HUES6 (cell line): ENCODE data around the gene ZHX3.
"Not testable (repeated sequence)": the region's sequence is repeated elsewhere in the genome, so short reads cannot be mapped to it uniquely, and the experiment has no call there.

Experiments
- H3K27ac ChIP-seq: 2 replicates; pipeline ENCODE4 v1.7.0; 2013; ENCODE audit warnings: low read depth, mild to moderate bottlenecking, low read length, inconsistent platforms
- H3K27me3 ChIP-seq: 2 replicates; pipeline ENCODE4 v1.6.1; 2013; ENCODE audit warnings: low read length; ENCODE audit not compliant: control insufficient read depth, insufficient read depth
- H3K36me3 ChIP-seq: 2 replicates; pipeline ENCODE4 v1.6.1; 2013; ENCODE audit warnings: low read length; ENCODE audit not compliant: control insufficient read depth, insufficient read depth
- H3K4me1 ChIP-seq: 2 replicates; pipeline ENCODE4 v1.6.1; 2013; ENCODE audit warnings: low read length; ENCODE audit not compliant: control insufficient read depth, insufficient read depth
- H3K4me3 ChIP-seq: 2 replicates; pipeline ENCODE4 v1.5.1; 2013; ENCODE audit warnings: low read depth, low read length
- H3K9ac ChIP-seq: one replicate; pipeline ENCODE4 v1.6.1; 2013; ENCODE audit warnings: mild to moderate bottlenecking, low read length
- H3K9me3 ChIP-seq: 2 replicates; pipeline ENCODE4 v1.6.1; 2013; ENCODE audit warnings: low read depth, low read length; ENCODE audit not compliant: control insufficient read depth, insufficient read depth

Gene ZHX3

DNA sequence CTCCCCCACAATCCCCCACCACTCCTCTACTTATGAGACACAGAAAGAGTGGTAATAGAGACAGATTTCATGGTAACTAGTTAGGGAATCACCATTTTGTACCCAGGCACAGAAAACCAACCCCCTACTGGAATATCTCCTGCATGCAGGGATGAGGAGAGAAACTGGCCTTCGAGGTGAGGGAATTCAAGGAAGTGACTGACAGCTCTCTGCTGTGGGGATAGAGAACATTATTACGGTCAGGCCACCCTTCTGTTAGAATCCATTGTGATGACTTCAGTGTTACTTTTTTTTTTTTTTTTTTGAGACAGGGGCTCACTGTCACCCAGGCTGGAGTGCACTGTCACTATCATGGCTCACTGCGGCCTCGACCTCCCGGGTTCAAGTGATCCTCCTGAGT, 9.6 kb upstream of the ZHX3 start:
- Histone ChIP-seq H3K4me1 (peaks cover 10% of the 10 kb centered on the region; the same call in 1 of the 2 replicates), H3K27me3 (peaks cover 16% of the 10 kb centered on the region), H3K36me3 (no peaks in the 10 kb centered on the region), H3K9ac (no peak overlapping the region), H3K9me3 (no peaks in the 10 kb centered on the region), H3K4me3 (no peak overlapping the region), H3K27ac (no peak overlapping the region)

GRCh38 chr20:41320976-41321375, 3.4 kb upstream of the ZHX3 start:
- Histone ChIP-seq H3K9me3 (no peaks in the 10 kb centered on the region), H3K27me3 (peaks cover 12% of the 10 kb centered on the region; the same call in 1 of the 2 replicates), H3K9ac (no peak overlapping the region), H3K36me3 (no peaks in the 10 kb centered on the region), H3K27ac (no peak overlapping the region), H3K4me1 (peaks cover 9% of the 10 kb centered on the region; the same call in 1 of the 2 replicates), H3K4me3 (no peak overlapping the region)

DNA sequence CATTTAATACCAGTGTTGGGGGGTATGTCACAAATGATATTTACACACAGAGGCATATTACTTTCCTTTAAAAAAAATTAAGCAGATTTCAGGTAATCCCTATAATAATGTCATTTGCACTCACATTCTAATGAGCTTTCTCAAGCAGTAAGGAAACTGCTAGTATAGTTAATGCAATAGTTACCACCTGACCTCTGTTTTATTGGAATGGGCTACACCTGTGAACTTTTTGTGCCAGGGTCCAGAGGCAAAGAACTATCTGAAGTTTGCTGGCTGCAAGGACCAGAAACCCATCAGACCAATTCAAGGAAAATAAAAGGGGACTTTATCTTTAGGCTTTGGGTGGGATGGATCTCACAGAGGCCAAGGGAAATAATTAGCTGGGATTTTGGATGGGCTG, 2.9 kb upstream of the ZHX3 start:
- peaks cover 12% of the 10 kb centered on the region; the same call in 1 of the 2 replicates for H3K27me3 ChIP-seq
- no peak overlapping the region for H3K9ac ChIP-seq
- no peak overlapping the region for H3K4me3 ChIP-seq
- no peaks in the 10 kb centered on the region for H3K9me3 ChIP-seq
- H3K4me1 ChIP-seq: peaks cover 10% of the 10 kb centered on the region; the same call in 1 of the 2 replicates
- no peak overlapping the region for H3K27ac ChIP-seq
- H3K36me3 ChIP-seq: no peaks in the 10 kb centered on the region

GRCh38 chr20:41318271-41318649, 729 bp upstream of the ZHX3 start:
- Histone ChIP-seq H3K36me3 (no peaks in the 10 kb centered on the region), H3K27ac (no peak overlapping the region), H3K4me3 (peak overlapping the region; percentile 83), H3K27me3 (peaks cover 12% of the 10 kb centered on the region; the same call in 1 of the 2 replicates), H3K4me1 (peaks cover 10% of the 10 kb centered on the region; the same call in 1 of the 2 replicates), H3K9ac (no peak overlapping the region), H3K9me3 (no peaks in the 10 kb centered on the region)

GRCh38 chr20:41316602-41317545, 657 bp downstream of the ZHX3 start:
- Histone ChIP-seq H3K4me3 (peak overlapping the region; percentile 83), H3K27ac (no peak overlapping the region), H3K9me3 (no peaks in the 10 kb centered on the region), H3K4me1 (peaks cover 10% of the 10 kb centered on the region; the same call in 1 of the 2 replicates), H3K36me3 (no peaks in the 10 kb centered on the region), H3K9ac (peak overlapping the region; percentile 70), H3K27me3 (peaks cover 12% of the 10 kb centered on the region; the same call in 1 of the 2 replicates)

DNA sequence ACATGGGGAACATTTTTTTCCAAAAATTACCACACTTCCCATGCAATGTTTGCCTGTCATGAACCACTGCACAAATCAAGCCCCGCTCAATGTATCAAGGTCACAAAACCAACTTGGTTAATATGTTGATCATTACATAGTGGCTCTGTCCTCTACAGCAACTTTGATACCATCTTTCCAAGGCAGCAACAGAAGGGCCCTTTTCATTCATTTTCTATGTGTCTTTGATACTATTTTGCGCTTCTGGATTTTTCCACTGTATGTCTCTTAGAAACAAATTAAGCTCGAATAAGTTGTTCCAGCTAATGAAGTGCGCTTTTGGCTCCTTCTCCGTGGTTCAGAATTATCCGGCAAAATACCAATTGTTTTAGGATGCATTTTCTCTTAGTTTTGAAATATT, 1.5 kb downstream of the ZHX3 start:
- H3K4me3 ChIP-seq: peak overlapping the region; percentile 83; the same call in 1 of the 2 replicates
- H3K36me3 ChIP-seq: no peaks in the 10 kb centered on the region
- no peaks in the 10 kb centered on the region for H3K9me3 ChIP-seq
- H3K9ac ChIP-seq: no peak overlapping the region
- peaks cover 12% of the 10 kb centered on the region; the same call in 1 of the 2 replicates for H3K27me3 ChIP-seq
- peaks cover 10% of the 10 kb centered on the region; the same call in 1 of the 2 replicates for H3K4me1 ChIP-seq
- H3K27ac ChIP-seq: no peak overlapping the region

- H3K9ac ChIP-seq: no peak overlapping the region
Observed at GRCh38 chr20:41314386-41314785, 3.1 kb downstream of the ZHX3 start.

DNA sequence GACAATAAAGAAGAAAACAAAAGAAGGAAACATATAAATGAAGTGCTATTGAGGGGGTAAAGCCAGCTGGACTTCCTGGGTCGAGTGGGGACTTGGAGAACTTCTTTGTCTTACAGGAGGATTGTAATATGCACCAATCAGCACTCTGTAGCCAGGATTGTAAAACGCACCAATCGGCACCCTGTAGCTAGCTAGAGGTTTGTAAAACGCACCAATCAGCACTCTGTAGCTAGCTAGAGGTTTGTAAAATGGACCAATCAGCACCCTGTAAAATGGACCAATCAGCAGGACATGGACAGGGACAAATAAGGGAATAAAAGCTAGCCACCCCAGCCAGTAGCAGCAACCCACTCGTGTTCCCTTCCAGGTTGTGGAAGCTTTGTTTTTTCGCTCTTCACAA, 5.5 kb downstream of the ZHX3 start:
- not testable (repeated sequence) for H3K9me3 ChIP-seq, H3K27ac ChIP-seq, H3K4me3 ChIP-seq, H3K36me3 ChIP-seq, H3K27me3 ChIP-seq, H3K9ac ChIP-seq
- H3K4me1 ChIP-seq: peaks cover 21% of the 10 kb centered on the region

More at GRCh38 chr20:41314386-41314785, 3.1 kb downstream of the ZHX3 start:
- peaks cover 10% of the 10 kb centered on the region for H3K27me3 ChIP-seq
- H3K27ac ChIP-seq: no peak overlapping the region
- H3K36me3 ChIP-seq: no peaks in the 10 kb centered on the region
- H3K4me3 ChIP-seq: no peak overlapping the region
- H3K9me3 ChIP-seq: no peaks in the 10 kb centered on the region
- peaks cover 10% of the 10 kb centered on the region; the same call in 1 of the 2 replicates for H3K4me1 ChIP-seq

DNA sequence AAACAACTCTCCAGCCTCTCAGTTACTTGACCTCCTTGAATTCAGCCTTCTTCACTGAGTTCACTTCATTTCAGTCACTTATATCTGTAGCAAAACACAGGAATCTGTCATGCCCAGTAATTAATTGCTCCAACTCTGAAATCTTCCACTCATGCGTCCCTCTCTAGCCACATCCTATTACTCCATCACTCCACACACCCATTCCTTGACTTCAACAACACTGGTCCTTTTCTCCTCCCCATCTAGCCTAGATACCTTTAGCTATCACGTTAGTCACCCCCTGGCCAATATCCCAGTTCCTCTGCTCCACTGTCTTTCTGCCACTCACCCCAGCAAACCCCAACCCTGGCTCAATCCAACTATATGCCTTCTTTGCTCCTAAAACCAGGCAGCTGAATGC, 7.7 kb downstream of the ZHX3 start:
- Histone ChIP-seq H3K9ac (no peak overlapping the region), H3K36me3 (no peaks in the 10 kb centered on the region), H3K4me3 (no peak overlapping the region), H3K9me3 (no peaks in the 10 kb centered on the region), H3K4me1 (peaks cover 10% of the 10 kb centered on the region), H3K27me3 (no peaks in the 10 kb centered on the region; the same call in 1 of the 2 replicates), H3K27ac (no peak overlapping the region)

DNA sequence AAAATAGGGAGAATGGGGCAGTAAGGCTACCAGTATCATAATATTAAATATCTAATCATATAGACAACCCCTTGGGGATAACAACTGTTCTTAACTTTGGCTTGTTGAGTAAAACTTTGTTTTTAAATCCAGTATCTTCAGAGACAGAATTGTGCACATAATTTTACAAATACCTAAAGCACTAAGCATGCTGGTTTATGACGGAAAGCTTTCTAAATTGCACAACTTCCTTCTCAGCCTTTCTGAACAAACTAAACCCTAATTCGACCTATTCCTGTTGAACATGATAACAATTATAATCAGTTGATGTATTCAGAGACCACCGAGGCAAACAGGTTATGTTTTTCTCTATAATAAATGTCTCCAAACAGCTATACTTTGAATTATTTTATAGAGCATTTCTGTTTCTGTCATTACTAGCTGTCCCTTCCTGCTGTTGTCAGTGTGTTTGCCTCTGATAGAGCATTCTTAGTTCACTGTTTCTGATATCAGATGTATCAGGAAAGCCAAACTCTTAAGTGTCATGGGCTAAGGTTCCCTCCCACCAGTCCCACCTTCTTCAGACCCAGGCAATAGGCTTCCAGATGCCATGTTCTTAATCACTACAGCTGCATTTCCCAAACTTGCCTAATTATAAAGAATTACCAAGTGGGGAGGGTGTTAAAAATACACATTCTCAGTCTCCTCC, 8.7 kb downstream of the ZHX3 start:
- Histone ChIP-seq H3K9ac (no peak overlapping the region), H3K27ac (no peak overlapping the region), H3K36me3 (no peaks in the 10 kb centered on the region), H3K27me3 (no peaks in the 10 kb centered on the region; the same call in 1 of the 2 replicates), H3K9me3 (no peaks in the 10 kb centered on the region), H3K4me3 (no peak overlapping the region), H3K4me1 (peaks cover 10% of the 10 kb centered on the region)

GRCh38 chr20:41308290-41308711, 9.2 kb downstream of the ZHX3 start:
- H3K4me3 ChIP-seq: no peak overlapping the region
- peaks cover 10% of the 10 kb centered on the region for H3K4me1 ChIP-seq
- no peaks in the 10 kb centered on the region for H3K36me3 ChIP-seq
- H3K9ac ChIP-seq: no peak overlapping the region
- no peaks in the 10 kb centered on the region; the same call in 1 of the 2 replicates for H3K27me3 ChIP-seq
- H3K9me3 ChIP-seq: no peaks in the 10 kb centered on the region
- no peak overlapping the region for H3K27ac ChIP-seq
